Measurements from ENCODE around the gene ANAPC16.
"Not testable (repeated sequence)": the region's sequence is repeated elsewhere in the genome, so short reads cannot be mapped to it uniquely, and the experiment has no call there.

The ANAPC16 gene

GRCh38 chr10:72243822-72244437, 28.1 kb downstream of the ANAPC16 start:
- DNase-seq (ENCODE audit: low spot score): no peak

GRCh38 chr10:72244573-72245038, 28.8 kb downstream of the ANAPC16 start:
- no peak for DNase-seq (ENCODE audit: low spot score)

- DNase-seq (ENCODE audit: low spot score): no peak
These were observed 30.2 kb downstream of the ANAPC16 start for GRCh38 chr10:72245949-72246525.

- peak; percentile 75 for DNase-seq (ENCODE audit: low spot score)
These were observed 32.8 kb downstream of the ANAPC16 start for GRCh38 chr10:72248468-72249151.

- DNase-seq (ENCODE audit: low spot score): not testable (repeated sequence)
These were observed 33.5 kb downstream of the ANAPC16 start for GRCh38 chr10:72249176-72249862.

- DNase-seq (ENCODE audit: low spot score): no peak
These were observed 34.9 kb downstream of the ANAPC16 start for GRCh38 chr10:72250666-72251065.

- DNase-seq (ENCODE audit: low spot score): no peak
These were observed 35.8 kb downstream of the ANAPC16 start for GRCh38 chr10:72251635-72252034.

- DNase-seq (ENCODE audit: low spot score): no peak
These were observed 37.2 kb downstream of the ANAPC16 start for GRCh38 chr10:72252972-72253371.

GRCh38 chr10:72253578-72253977, 37.8 kb downstream of the ANAPC16 start:
- no peak for DNase-seq (ENCODE audit: low spot score)

GRCh38 chr10:72254813-72255568, 39.2 kb downstream of the ANAPC16 start:
- DNase-seq (ENCODE audit: low spot score): no peak

- DNase-seq (ENCODE audit: low spot score): no peak
These were observed 40.3 kb downstream of the ANAPC16 start for GRCh38 chr10:72255977-72256729.

- DNase-seq (ENCODE audit: low spot score): no peak
These were observed 41.5 kb downstream of the ANAPC16 start for GRCh38 chr10:72257051-72257892.

- no peak for DNase-seq (ENCODE audit: low spot score)
These were observed 42.8 kb downstream of the ANAPC16 start for GRCh38 chr10:72258617-72259016.

GRCh38 chr10:72259491-72260238, 43.9 kb downstream of the ANAPC16 start:
- no peak for DNase-seq (ENCODE audit: low spot score)

- DNase-seq (ENCODE audit: low spot score): peak; percentile 87
These were observed 44.6 kb downstream of the ANAPC16 start for GRCh38 chr10:72260239-72260975.

- peak; percentile 43 for DNase-seq (ENCODE audit: low spot score)
These were observed 45.4 kb downstream of the ANAPC16 start for GRCh38 chr10:72260976-72261783.

GRCh38 chr10:72261784-72262404, 46.1 kb downstream of the ANAPC16 start:
- peak; percentile 30 for DNase-seq (ENCODE audit: low spot score)
